Thymus (tissue), 11 donors: ENCODE results near the gene AKNA. TPM values are rescaled to one million over a fixed set of nuclear protein-coding genes. Genes with fewer than 3 reads are reported as not detected.

Experiments
- DNase-seq, 9 donors: peaks; one replicate each; pipeline ENCODE4 v3.0.0-alpha.2; 2013; ENCODE audit warnings: low spot score in 9 of 9, low read depth in 6 of 9, missing footprints in 1 of 9
- H3K27ac ChIP-seq, 2 donors: one replicate each; pipeline ENCODE4 v1.5.1; 2013; ENCODE audit warnings: control low read depth in 1 of 2, low read depth in 1 of 2, low read length in 1 of 2, mild to moderate bottlenecking in 1 of 2, moderate library complexity in 1 of 2
- H3K27me3 ChIP-seq, 2 donors: one replicate each; pipeline ENCODE4 v1.5.1; 2013; ENCODE audit warnings: low read length in 1 of 2; ENCODE audit not compliant: control insufficient read depth in 2 of 2, insufficient read depth in 1 of 2
- H3K36me3 ChIP-seq, 2 donors: one replicate each; pipeline ENCODE4 v1.5.1; 2013; ENCODE audit warnings: low read length in 1 of 2, mild to moderate bottlenecking in 1 of 2, moderate library complexity in 1 of 2; ENCODE audit not compliant: control insufficient read depth in 2 of 2, insufficient read depth in 2 of 2
- H3K4me1 ChIP-seq, 2 donors: one replicate each; pipeline ENCODE4 v1.5.1; 2013; ENCODE audit warnings: low read length in 2 of 2; ENCODE audit not compliant: control insufficient read depth in 2 of 2, insufficient read depth in 2 of 2
- H3K4me3 ChIP-seq, 2 donors: one replicate each; pipeline ENCODE4 v1.5.1; 2013; ENCODE audit warnings: low read length in 2 of 2, control low read depth in 1 of 2, mild to moderate bottlenecking in 1 of 2
- H3K9me3 ChIP-seq, 2 donors: one replicate each; pipeline ENCODE4 v1.5.1; 2013; ENCODE audit warnings: low read length in 1 of 2, mild to moderate bottlenecking in 1 of 2; ENCODE audit not compliant: control insufficient read depth in 2 of 2, insufficient read depth in 1 of 2
- WGBS: extraction: QIAGEN DNeasy Blood & Tissue Kit; methylation state at CpG from one replicate; pipeline ENCODE4 v1.1.7; 2013; 5-methylcytosine and 5-hydroxymethylcytosine counted together
- polyA plus RNA-seq: library from polyadenylated mRNA; stranded (reverse); fragments of 200-250 nt; gene quantifications from one replicate; pipeline ENCODE4 v1.2.3, GENCODE V29; 2013
- total RNA-seq: library from RNA; stranded (reverse); fragments of 120-200 nt; gene quantifications from one replicate; pipeline ENCODE4 v1.2.4, GENCODE V29; 2013
- donor health status: healthy.

The AKNA gene
- total and polyA plus RNA-seq, 2 donors, result 52.2 to 162 TPM

- Histone ChIP-seq H3K36me3 (no peaks in the 10 kb centered on the region), H3K4me3 (no peak overlapping the region), H3K27me3 (no peaks in the 10 kb centered on the region), H3K4me1 (no peaks in the 10 kb centered on the region), H3K9me3 (no peaks in the 10 kb centered on the region), H3K27ac (no peak overlapping the region)
- DNase-seq, result no peak
- 96% methylated on average over 10 of the region's 10 CpGs for WGBS
Observed at GRCh38 chr9:114304416-114305188, 83.2 kb downstream of the AKNA start.

DNA sequence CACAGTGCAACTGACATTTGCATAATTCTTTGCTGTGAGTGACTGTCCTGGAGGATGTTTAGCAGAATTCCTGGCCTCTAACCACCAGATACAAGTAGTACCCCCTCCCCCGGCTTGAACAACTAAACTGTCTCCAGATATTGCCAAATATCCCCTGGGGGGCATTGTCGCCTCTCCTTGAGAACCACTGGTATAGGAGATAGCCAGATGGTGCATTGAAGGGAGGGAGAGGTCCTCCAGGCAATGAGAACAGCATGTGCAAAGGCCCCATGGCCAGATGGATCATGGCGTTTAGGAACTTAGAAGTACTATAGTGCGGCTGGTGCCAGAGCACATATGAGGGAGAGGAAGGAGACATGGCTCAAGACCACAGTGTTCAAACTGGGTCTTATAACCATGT is 83.8 kb downstream of the AKNA start:
- H3K36me3 ChIP-seq, result no peaks in the 10 kb centered on the region
- H3K27ac ChIP-seq, result no peak overlapping the region
- no peaks in the 10 kb centered on the region for H3K9me3 ChIP-seq
- no peak for DNase-seq
- WGBS, result 96% methylated on average over 4 of the region's 4 CpGs
- no peaks in the 10 kb centered on the region for H3K4me1 ChIP-seq
- H3K4me3 ChIP-seq, result no peak overlapping the region
- H3K27me3 ChIP-seq, result no peaks in the 10 kb centered on the region

- H3K27ac ChIP-seq, result no peak overlapping the region
- 87% methylated on average over 5 of the region's 5 CpGs for WGBS
Observed at GRCh38 chr9:114303571-114303970, 84.2 kb downstream of the AKNA start.

DNA sequence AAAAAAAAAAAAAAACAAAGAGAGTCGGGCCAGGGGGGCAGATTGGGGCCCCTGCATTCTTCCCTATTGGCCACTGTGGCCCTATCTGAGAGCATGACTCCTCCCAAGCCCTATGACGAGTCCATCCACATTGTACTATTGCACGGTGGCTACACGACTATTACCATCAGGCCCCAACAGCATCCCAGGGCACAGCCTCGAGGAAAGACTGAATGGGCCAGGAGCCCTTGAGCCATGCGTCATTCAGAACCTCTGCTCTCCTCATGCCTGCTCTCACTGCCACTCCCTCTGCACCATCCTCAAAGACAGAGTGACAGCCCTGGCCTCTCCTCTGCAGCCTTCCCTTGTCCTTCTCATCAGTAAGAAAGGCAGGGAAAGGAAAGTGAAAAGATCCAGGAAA is 85.1 kb downstream of the AKNA start:
- no peak for DNase-seq
- no peaks in the 10 kb centered on the region for H3K4me1 ChIP-seq
- H3K4me3 ChIP-seq, result no peak overlapping the region
- WGBS, result 94% methylated on average over 6 of the region's 6 CpGs
- H3K36me3 ChIP-seq, result no peaks in the 10 kb centered on the region
- H3K27ac ChIP-seq, result no peak overlapping the region
- no peaks in the 10 kb centered on the region for H3K27me3 ChIP-seq
- H3K9me3 ChIP-seq, result no peaks in the 10 kb centered on the region

More at GRCh38 chr9:114303571-114303970, 84.2 kb downstream of the AKNA start:
- H3K4me3 ChIP-seq, result no peak overlapping the region
- DNase-seq, result no peak
- H3K27me3 ChIP-seq, result no peaks in the 10 kb centered on the region
- no peaks in the 10 kb centered on the region for H3K36me3 ChIP-seq
- H3K9me3 ChIP-seq, result no peaks in the 10 kb centered on the region
- no peaks in the 10 kb centered on the region for H3K4me1 ChIP-seq

DNA sequence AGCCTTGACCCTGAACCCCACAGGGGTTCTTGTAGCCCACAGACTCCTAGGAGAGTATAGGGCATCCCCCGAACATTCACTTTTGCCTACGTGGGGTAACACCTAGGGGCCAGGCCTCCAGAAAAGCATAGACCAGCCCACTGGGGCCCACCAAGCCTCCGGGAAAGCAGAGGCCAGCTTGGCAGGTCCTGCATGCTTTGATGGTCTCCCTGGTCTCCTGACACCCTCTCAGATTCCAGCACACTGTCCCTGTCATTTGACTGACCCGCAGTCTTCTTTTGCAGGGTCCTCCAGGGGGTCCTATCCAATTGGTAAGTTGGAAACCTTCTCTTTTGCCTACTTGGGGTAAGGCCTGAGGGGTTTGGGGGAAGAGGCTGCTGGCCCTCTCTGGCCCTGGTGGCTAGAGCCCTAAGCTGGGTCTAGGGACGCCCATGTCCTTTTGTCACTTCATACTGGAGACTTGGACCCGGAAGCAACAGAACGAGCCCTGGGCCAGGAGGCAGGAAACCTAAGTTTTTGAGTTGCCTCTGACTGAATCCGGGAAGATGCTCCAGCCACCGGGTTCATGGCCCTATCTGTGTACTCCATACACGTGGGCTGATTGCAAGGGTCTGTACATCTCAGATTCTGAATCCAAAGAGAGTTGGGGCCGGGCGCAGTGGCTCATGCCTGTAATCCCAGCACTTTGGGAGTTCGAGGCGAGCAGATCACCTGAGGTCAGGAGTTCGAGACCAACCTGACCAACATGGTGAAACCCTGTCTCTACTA is 85.8 kb downstream of the AKNA start:
- Histone ChIP-seq H3K27ac (no peak overlapping the region), H3K4me3 (no peak overlapping the region), H3K4me1 (no peaks in the 10 kb centered on the region), H3K27me3 (no peaks in the 10 kb centered on the region), H3K9me3 (no peaks in the 10 kb centered on the region), H3K36me3 (no peaks in the 10 kb centered on the region)
- DNase-seq, result no peak
- 88% methylated on average over 15 of the region's 15 CpGs for WGBS

DNA sequence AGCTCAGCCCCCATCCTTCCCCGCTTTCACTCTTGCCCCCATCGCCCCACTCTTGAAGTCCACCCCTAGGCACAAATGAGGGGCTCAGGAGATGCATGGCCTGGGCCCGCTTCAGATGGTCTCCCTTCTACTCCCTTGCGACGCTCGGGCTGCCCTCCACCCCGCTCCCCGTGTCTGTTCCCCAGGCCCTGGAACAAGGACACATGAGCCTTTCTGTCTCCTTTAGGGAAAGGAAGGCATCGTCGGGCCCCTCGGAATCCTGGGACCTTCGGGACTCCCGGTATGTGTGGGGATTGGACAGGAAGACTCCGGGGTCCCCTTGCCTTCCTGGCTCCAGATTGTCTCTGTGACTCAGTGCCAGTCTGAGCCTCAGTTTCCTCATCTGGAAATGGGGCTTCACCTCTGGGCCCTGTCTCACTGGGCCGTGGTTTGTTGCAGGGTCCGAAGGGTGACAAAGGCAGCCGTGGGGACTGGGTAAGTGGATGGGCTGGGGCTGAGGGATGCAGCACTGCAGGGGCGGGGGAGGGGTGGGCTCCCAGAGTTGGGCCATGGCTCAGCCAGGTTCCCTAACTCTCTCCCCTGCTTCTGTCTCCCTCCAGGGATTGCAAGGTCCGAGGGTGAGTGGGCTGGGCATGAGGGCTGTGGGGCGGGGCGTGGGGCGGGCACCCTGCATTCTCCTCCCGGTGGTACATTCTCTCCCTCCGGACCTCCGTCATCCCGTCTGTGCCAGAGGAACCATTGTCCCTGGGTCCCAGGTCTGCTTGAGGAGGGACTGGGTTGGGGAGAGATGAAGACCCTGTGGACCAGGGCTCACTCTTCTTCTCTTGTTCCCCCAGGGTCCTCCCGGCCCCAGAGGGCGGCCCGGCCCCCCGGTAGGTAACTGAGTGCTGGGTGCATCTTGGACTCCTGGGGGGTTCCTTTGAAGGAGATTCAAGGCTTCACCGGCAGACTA is 86.7 kb downstream of the AKNA start:
- Histone ChIP-seq H3K27me3 (no peaks in the 10 kb centered on the region), H3K9me3 (no peaks in the 10 kb centered on the region), H3K4me1 (no peaks in the 10 kb centered on the region), H3K36me3 (no peaks in the 10 kb centered on the region), H3K4me3 (no peak overlapping the region), H3K27ac (no peak overlapping the region)
- WGBS, result 97% methylated on average over 31 of the region's 31 CpGs
- DNase-seq, result no peak

- Histone ChIP-seq H3K27me3 (no peaks in the 10 kb centered on the region), H3K36me3 (no peaks in the 10 kb centered on the region), H3K4me3 (no peak overlapping the region), H3K4me1 (no peaks in the 10 kb centered on the region), H3K9me3 (no peaks in the 10 kb centered on the region), H3K27ac (no peak overlapping the region)
- 98% methylated on average over 4 of the region's 4 CpGs for WGBS
- no peak for DNase-seq
Observed at GRCh38 chr9:114300153-114300845, 87.5 kb downstream of the AKNA start.

- Histone ChIP-seq H3K4me1 (no peaks in the 10 kb centered on the region), H3K9me3 (no peaks in the 10 kb centered on the region), H3K27me3 (no peaks in the 10 kb centered on the region), H3K27ac (no peak overlapping the region), H3K4me3 (no peak overlapping the region), H3K36me3 (no peaks in the 10 kb centered on the region)
- WGBS, result 96% methylated on average over 15 of the region's 15 CpGs
- no peak for DNase-seq
Observed at GRCh38 chr9:114299286-114300152, 88.3 kb downstream of the AKNA start.
